Upper lobe of left lung (tissue), 4 donors: ENCODE results near the gene C2orf42.

ENCODE experiments used
- CTCF ChIP-seq, 6 experiments: fragments of 450-650 bp in 4 of 6; fragments of 200-600 bp in 2 of 6; sonication (generic) in 2 of 6; IDR thresholded peaks; one replicate each; pipeline ENCODE4 v1.5.1; 2016 to 2019; ENCODE audit warnings: antibody characterized with exemption in 6 of 6
- EP300 ChIP-seq, 4 donors: sonication (generic); formaldehyde crosslinking; IDR thresholded peaks; one replicate each; pipeline ENCODE4 v1.5.1; 2017; ENCODE audit warnings: antibody characterized with exemption in 4 of 4, control low read depth in 2 of 4
- POLR2A ChIP-seq, 4 donors: fragments of 450-650 bp; IDR thresholded peaks; one replicate each; pipeline ENCODE4 v1.5.1; 2016 to 2017; ENCODE audit warnings: antibody characterized with exemption in 4 of 4, mild to moderate bottlenecking in 2 of 4

DNA sequence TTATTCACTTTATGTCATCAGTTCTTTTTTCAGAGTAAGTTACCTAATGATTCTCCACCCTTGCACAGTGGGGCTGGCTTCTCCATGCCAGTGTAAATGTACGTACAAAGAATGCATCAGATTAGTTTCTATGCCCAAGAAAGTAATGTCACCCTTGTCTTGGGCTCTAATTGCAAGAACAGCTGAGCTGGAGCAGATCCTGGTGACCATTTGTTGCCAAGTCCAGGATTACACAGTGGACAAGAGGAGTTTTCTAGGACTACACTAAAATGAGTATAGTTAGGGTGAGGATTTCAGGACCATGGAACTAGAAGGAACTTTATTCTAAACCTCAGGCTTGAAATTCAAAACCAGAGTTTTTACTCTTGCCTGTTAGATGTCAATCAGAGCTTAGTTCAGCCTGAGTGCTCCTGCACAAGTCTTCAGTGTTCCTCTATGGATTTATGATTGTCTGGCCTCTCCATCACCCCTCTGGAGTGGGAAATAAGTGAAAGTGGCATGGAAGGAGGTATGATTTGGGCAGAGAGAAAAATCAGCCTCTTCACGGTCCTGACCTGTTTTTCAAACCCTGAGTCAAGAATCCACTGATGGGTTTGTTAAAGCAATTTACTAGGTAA lies 73.8 kb downstream of the C2orf42 start:
- TF ChIP-seq CTCF (IDR thresholded peaks at IDR 0.05) = no peak
- no peak for TF ChIP-seq POLR2A (IDR thresholded peaks at IDR 0.05)
- no peak for TF ChIP-seq EP300 (IDR thresholded peaks at IDR 0.05)
